ENCODE data around the gene NPY2R.

NPY2R gene, protein sequence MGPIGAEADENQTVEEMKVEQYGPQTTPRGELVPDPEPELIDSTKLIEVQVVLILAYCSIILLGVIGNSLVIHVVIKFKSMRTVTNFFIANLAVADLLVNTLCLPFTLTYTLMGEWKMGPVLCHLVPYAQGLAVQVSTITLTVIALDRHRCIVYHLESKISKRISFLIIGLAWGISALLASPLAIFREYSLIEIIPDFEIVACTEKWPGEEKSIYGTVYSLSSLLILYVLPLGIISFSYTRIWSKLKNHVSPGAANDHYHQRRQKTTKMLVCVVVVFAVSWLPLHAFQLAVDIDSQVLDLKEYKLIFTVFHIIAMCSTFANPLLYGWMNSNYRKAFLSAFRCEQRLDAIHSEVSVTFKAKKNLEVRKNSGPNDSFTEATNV

GRCh38 chr4:155208258-155209054 is at the start of gene NPY2R:
NPY2R (plus strand) TSS chr4:155208636; CDS start chr4:155213940, 5,304 bp downstream.
- no peak within 1 kb of the TSS for H3K9ac ChIP-seq (ENCODE audit: low read length)
- H3K4me3 ChIP-seq (ENCODE audit: low read depth in 1 of 2, low read length in 2 of 2) = peak within 1 kb of the TSS; percentile 20 to 42
- H3K27me3 ChIP-seq (ENCODE audit: control insufficient read depth in 1 of 2, insufficient read depth in 2 of 2, low read length in 2 of 2) = peaks cover 10 to 24% of the 10 kb centered on the region in 2 donors
- H3K36me3 ChIP-seq (ENCODE audit: insufficient read depth, low read length) = no peaks in the 10 kb centered on the region
- H3K9me3 ChIP-seq (ENCODE audit: low read length) = no peaks in the 10 kb centered on the region
- H3K4me1 ChIP-seq (ENCODE audit: insufficient read depth, low read length) = peaks cover 6% of the 10 kb centered on the region
- H3K27ac ChIP-seq (ENCODE audit: low read depth, low read length) = no peak within 1 kb of the TSS

DNA sequence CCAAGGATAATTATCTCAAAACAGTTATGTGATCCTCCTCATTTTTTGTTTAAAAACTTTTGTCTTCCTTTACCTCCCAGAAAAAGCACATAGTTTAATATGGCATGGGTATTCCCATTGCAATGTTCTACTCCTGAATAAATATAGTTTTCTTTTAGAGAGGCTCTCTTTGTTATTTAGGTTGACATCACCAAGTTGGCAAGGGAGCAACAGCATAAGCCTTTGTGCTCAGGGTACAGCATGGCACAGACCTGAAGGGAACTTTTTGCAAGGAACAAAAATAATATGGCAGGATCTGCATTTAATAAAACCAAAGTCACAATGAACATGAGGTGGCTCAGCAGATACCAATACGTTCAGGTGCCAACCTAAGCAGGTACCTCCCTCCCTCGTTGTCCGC is 47.1 kb upstream of the NPY2R start:
- no peak overlapping the region for H3K9ac ChIP-seq (ENCODE audit: low read length)
- no peaks in the 10 kb centered on the region for H3K4me1 ChIP-seq (ENCODE audit: insufficient read depth, low read length)
- no peaks in the 10 kb centered on the region for H3K27me3 ChIP-seq (ENCODE audit: control insufficient read depth in 1 of 2, insufficient read depth in 2 of 2, low read length in 2 of 2)
- no peaks in the 10 kb centered on the region for H3K36me3 ChIP-seq (ENCODE audit: insufficient read depth, low read length)
- no peak overlapping the region for H3K4me3 ChIP-seq (ENCODE audit: low read depth in 1 of 2, low read length in 2 of 2)
- no peaks in the 10 kb centered on the region for H3K9me3 ChIP-seq (ENCODE audit: low read length)
- H3K27ac ChIP-seq (ENCODE audit: low read depth, low read length) = no peak overlapping the region

DNA sequence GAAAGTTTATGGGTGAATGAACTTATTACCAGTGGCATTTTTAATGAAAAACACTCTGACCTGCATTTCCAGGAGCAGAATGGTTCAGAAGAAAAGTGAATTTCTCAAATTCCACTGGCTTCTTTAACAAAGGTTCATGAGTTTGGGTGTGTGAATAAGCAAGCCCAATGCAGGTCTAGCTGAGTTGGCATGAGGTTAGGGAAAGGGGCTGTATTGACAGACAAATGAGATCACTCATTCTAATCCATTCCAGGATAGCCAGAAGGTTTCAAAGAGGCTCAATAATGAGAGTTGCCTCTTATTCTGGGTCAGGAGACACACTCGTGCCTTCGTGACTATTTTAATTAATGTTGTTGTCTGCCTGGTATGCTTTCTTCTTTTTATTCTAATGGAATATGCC is 43.7 kb upstream of the NPY2R start:
- Histone ChIP-seq H3K27ac (ENCODE audit: low read depth, low read length) (no peak overlapping the region), H3K9ac (ENCODE audit: low read length) (no peak overlapping the region), H3K9me3 (ENCODE audit: low read length) (no peaks in the 10 kb centered on the region), H3K27me3 (ENCODE audit: control insufficient read depth in 1 of 2, insufficient read depth in 2 of 2, low read length in 2 of 2) (no peaks in the 10 kb centered on the region), H3K4me1 (ENCODE audit: insufficient read depth, low read length) (no peaks in the 10 kb centered on the region), H3K36me3 (ENCODE audit: insufficient read depth, low read length) (no peaks in the 10 kb centered on the region), H3K4me3 (ENCODE audit: low read depth in 1 of 2, low read length in 2 of 2) (no peak overlapping the region)

DNA sequence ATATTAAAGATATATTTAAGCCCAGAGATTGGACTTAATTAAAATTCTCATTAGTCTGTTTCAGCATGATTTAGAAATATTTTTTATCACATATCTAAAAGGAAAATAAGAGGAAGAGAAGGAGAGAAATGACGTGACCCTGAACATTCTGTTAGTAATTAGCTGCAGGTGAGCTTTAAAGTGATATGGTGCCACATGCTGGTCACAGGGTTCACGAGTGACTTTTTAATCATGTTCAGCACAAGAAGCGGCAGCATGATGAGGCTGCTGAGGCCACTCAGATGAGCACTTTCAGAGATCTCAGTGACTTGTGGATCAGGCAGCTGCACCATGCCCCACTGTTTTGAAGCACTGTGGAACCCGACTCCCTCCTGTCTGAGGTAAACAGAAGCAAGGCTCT is 37.9 kb upstream of the NPY2R start:
- no peaks in the 10 kb centered on the region for H3K4me1 ChIP-seq (ENCODE audit: insufficient read depth, low read length)
- H3K27me3 ChIP-seq (ENCODE audit: control insufficient read depth in 1 of 2, insufficient read depth in 2 of 2, low read length in 2 of 2) = no peaks in the 10 kb centered on the region
- H3K9me3 ChIP-seq (ENCODE audit: low read length) = no peaks in the 10 kb centered on the region
- no peak overlapping the region for H3K27ac ChIP-seq (ENCODE audit: low read depth, low read length)
- H3K36me3 ChIP-seq (ENCODE audit: insufficient read depth, low read length) = no peaks in the 10 kb centered on the region
- no peak overlapping the region for H3K4me3 ChIP-seq (ENCODE audit: low read depth in 1 of 2, low read length in 2 of 2)
- H3K9ac ChIP-seq (ENCODE audit: low read length) = no peak overlapping the region

- no peaks in the 10 kb centered on the region for H3K9me3 ChIP-seq (ENCODE audit: low read length)
- H3K4me1 ChIP-seq (ENCODE audit: insufficient read depth, low read length) = no peaks in the 10 kb centered on the region
- no peak overlapping the region for H3K9ac ChIP-seq (ENCODE audit: low read length)
- H3K27me3 ChIP-seq (ENCODE audit: control insufficient read depth in 1 of 2, insufficient read depth in 2 of 2, low read length in 2 of 2) = no peaks in the 10 kb centered on the region
- no peak overlapping the region for H3K4me3 ChIP-seq (ENCODE audit: low read depth in 1 of 2, low read length in 2 of 2)
- H3K36me3 ChIP-seq (ENCODE audit: insufficient read depth, low read length) = no peaks in the 10 kb centered on the region
- no peak overlapping the region for H3K27ac ChIP-seq (ENCODE audit: low read depth, low read length)
Observed at GRCh38 chr4:155173371-155173770, 35.1 kb upstream of the NPY2R start.

DNA sequence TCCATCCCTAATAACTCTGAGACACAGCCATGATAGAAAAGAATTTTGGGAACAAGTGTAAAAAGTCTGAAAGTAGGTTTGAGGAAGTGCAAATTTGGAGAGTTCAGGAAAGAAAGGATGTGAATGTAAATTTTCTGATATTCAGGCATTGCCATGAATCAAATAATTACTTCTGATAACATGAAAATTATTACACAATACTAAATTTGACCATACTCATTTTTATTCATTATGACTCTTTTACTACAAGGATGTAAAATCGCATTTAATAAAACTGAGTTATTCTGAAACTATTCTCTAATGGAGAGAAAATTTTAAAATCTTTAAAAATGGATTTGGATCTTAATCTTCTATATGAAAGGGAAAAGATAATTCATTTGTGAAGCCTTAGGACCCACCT is 33.8 kb upstream of the NPY2R start:
- H3K4me3 ChIP-seq (ENCODE audit: low read depth in 1 of 2, low read length in 2 of 2) = no peak overlapping the region
- H3K36me3 ChIP-seq (ENCODE audit: insufficient read depth, low read length) = no peaks in the 10 kb centered on the region
- no peak overlapping the region for H3K9ac ChIP-seq (ENCODE audit: low read length)
- H3K4me1 ChIP-seq (ENCODE audit: insufficient read depth, low read length) = no peaks in the 10 kb centered on the region
- no peak overlapping the region for H3K27ac ChIP-seq (ENCODE audit: low read depth, low read length)
- H3K27me3 ChIP-seq (ENCODE audit: control insufficient read depth in 1 of 2, insufficient read depth in 2 of 2, low read length in 2 of 2) = no peaks in the 10 kb centered on the region
- no peaks in the 10 kb centered on the region for H3K9me3 ChIP-seq (ENCODE audit: low read length)

DNA sequence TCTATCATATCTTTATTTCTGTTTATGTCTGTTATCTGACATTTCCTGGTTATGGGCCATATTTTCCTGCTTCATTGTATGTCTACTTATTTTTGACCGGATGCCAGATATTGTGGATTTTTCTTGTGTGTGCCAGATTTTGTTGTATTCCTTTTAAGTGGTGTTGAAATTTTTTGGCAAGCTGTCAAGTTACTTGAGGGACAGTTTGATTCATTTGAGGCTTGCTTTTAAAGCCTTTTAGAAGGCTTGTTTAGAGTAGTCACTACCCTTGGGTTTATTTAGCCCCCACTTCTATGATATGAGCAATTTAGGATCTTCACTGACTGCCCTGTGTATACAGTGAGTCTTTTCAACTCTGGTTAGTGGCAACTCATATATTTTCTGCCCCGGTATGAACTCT is 29.2 kb upstream of the NPY2R start:
- Histone ChIP-seq H3K4me1 (ENCODE audit: insufficient read depth, low read length) (no peaks in the 10 kb centered on the region), H3K27me3 (ENCODE audit: control insufficient read depth in 1 of 2, insufficient read depth in 2 of 2, low read length in 2 of 2) (no peaks in the 10 kb centered on the region), H3K9ac (ENCODE audit: low read length) (no peak overlapping the region), H3K27ac (ENCODE audit: low read depth, low read length) (no peak overlapping the region), H3K4me3 (ENCODE audit: low read depth in 1 of 2, low read length in 2 of 2) (no peak overlapping the region), H3K9me3 (ENCODE audit: low read length) (no peaks in the 10 kb centered on the region), H3K36me3 (ENCODE audit: insufficient read depth, low read length) (no peaks in the 10 kb centered on the region)

- no peaks in the 10 kb centered on the region for H3K9me3 ChIP-seq (ENCODE audit: low read length)
- H3K27me3 ChIP-seq (ENCODE audit: control insufficient read depth in 1 of 2, insufficient read depth in 2 of 2, low read length in 2 of 2) = no peaks in the 10 kb centered on the region
- no peak overlapping the region for H3K4me3 ChIP-seq (ENCODE audit: low read depth in 1 of 2, low read length in 2 of 2)
- no peaks in the 10 kb centered on the region for H3K36me3 ChIP-seq (ENCODE audit: insufficient read depth, low read length)
- H3K9ac ChIP-seq (ENCODE audit: low read length) = no peak overlapping the region
- no peaks in the 10 kb centered on the region for H3K4me1 ChIP-seq (ENCODE audit: insufficient read depth, low read length)
- no peak overlapping the region for H3K27ac ChIP-seq (ENCODE audit: low read depth, low read length)
Observed at GRCh38 chr4:155186972-155187371, 21.5 kb upstream of the NPY2R start.

DNA sequence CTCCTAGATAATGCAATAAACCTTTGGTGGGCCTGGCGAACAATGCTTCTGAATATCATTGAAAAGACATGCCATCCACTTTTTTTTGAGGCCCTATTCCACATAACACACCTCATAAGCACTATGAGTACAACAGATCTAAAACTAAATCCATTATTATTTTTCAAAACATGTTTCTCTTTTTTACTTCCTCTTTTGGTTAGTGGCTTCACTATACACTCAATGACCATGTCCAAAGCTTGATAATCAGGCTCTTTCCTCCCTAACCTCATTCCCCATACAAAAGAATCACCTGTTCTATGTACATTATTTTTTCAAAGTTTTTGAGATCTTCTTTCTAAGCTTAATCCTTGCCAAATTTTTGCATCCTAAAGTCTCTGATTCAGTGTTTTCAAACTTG is 20.4 kb upstream of the NPY2R start:
- Histone ChIP-seq H3K27ac (ENCODE audit: low read depth, low read length) (no peak overlapping the region), H3K4me1 (ENCODE audit: insufficient read depth, low read length) (no peaks in the 10 kb centered on the region), H3K4me3 (ENCODE audit: low read depth in 1 of 2, low read length in 2 of 2) (no peak overlapping the region), H3K36me3 (ENCODE audit: insufficient read depth, low read length) (no peaks in the 10 kb centered on the region), H3K27me3 (ENCODE audit: control insufficient read depth in 1 of 2, insufficient read depth in 2 of 2, low read length in 2 of 2) (no peaks in the 10 kb centered on the region), H3K9ac (ENCODE audit: low read length) (no peak overlapping the region), H3K9me3 (ENCODE audit: low read length) (no peaks in the 10 kb centered on the region)

DNA sequence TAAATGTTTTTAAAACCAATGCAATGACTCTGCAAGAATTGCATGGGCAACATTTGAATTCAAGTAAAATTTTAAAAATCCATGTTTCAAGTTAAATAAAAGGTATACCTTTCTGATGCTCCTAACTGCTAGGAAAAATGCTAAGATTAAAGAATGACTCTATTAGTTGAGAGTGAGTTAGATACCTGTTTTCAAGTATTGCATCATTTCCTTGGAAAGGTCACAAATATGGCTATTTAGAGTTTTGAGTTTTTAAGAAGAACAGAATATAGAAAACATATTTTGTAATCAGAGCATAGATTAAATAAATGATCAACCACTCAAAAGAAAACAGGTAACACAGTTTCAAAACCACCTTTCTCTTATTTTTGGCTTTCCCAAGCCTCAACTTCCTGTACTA is 18.3 kb upstream of the NPY2R start:
- H3K9ac ChIP-seq (ENCODE audit: low read length) = no peak overlapping the region
- H3K27me3 ChIP-seq (ENCODE audit: control insufficient read depth in 1 of 2, insufficient read depth in 2 of 2, low read length in 2 of 2) = no peaks in the 10 kb centered on the region
- H3K27ac ChIP-seq (ENCODE audit: low read depth, low read length) = no peak overlapping the region
- no peaks in the 10 kb centered on the region for H3K4me1 ChIP-seq (ENCODE audit: insufficient read depth, low read length)
- H3K9me3 ChIP-seq (ENCODE audit: low read length) = no peaks in the 10 kb centered on the region
- H3K4me3 ChIP-seq (ENCODE audit: low read depth in 1 of 2, low read length in 2 of 2) = no peak overlapping the region
- H3K36me3 ChIP-seq (ENCODE audit: insufficient read depth, low read length) = no peaks in the 10 kb centered on the region

- Histone ChIP-seq H3K27ac (ENCODE audit: low read depth, low read length) (no peak overlapping the region), H3K4me1 (ENCODE audit: insufficient read depth, low read length) (no peaks in the 10 kb centered on the region), H3K4me3 (ENCODE audit: low read depth in 1 of 2, low read length in 2 of 2) (no peak overlapping the region), H3K9me3 (ENCODE audit: low read length) (no peaks in the 10 kb centered on the region), H3K27me3 (ENCODE audit: control insufficient read depth in 1 of 2, insufficient read depth in 2 of 2, low read length in 2 of 2) (no peaks in the 10 kb centered on the region), H3K36me3 (ENCODE audit: insufficient read depth, low read length) (no peaks in the 10 kb centered on the region), H3K9ac (ENCODE audit: low read length) (no peak overlapping the region)
Observed at GRCh38 chr4:155197757-155198156, 10.7 kb upstream of the NPY2R start.
